Measurements from ENCODE around the gene TMPRSS12.

- TF ChIP-seq CTCF (conservative IDR thresholded peaks at IDR 0.05; ENCODE audit: low read length) (no peak), EZH2phosphoT487 (IDR thresholded peaks at IDR 0.05; ENCODE audit: borderline replicate concordance, low read depth, low read length) (no peak)
These were observed 91.7 kb downstream of the TMPRSS12 start for GRCh38 chr12:50934371-50934851.

All from OCI-LY7 (cell line).